A673 (cell line): ENCODE data around the gene FOXN3. TPM values are rescaled to one million over a fixed set of nuclear protein-coding genes. Genes with fewer than 3 reads are reported as not detected.
"Not testable (repeated sequence)": the region's sequence is repeated elsewhere in the genome, so short reads cannot be mapped to it uniquely, and the experiment has no call there.

Source experiments
- BruUV-seq: library from RNA; stranded (reverse); fragments of 400-500 nt; replicated peaks from 2 replicates; lab custom pipeline; 2021; lab: Mats Ljungman, UMichigan
- CTCF ChIA-PET: fragments of 300-600 bp; sonication (Branson Sonifier 250); formaldehyde crosslinking; loops from one replicate; lab custom pipeline; 2022; ENCODE audit warnings: antibody characterized with exemption; lab: Charles Lee
- POLR2A ChIA-PET: fragments of 300-600 bp; sonication (Branson Sonifier 250); formaldehyde crosslinking; loops from one replicate; lab custom pipeline; 2022; ENCODE audit warnings: antibody characterized with exemption; ENCODE audit not compliant: low non-redundant PET; lab: Charles Lee
- DNase-seq: peaks from one replicate; pipeline ENCODE4 v3.0.0-alpha.2; 2015; ENCODE audit warnings: low spot score
- H3K27ac ChIP-seq: fragments of 200-600 bp; sonication (generic); 2 replicates; pipeline ENCODE4 v1.5.1; 2016; ENCODE audit warnings: mixed run types, low read depth, mild to moderate bottlenecking, mixed read lengths, antibody characterized with exemption, low read length; ENCODE audit not compliant: poor library complexity, severe bottlenecking
- H3K27me3 ChIP-seq: fragments of 200-600 bp; sonication (generic); replicated peaks from 2 replicates; pipeline ENCODE4 v1.6.1; 2017; ENCODE audit warnings: mixed run types, low read depth, mild to moderate bottlenecking, mixed read lengths, antibody characterized with exemption, low read length; ENCODE audit not compliant: insufficient read depth, poor library complexity
- H3K36me3 ChIP-seq: fragments of 200-600 bp; sonication (generic); 2 replicates; pipeline ENCODE4 v1.6.1; 2016; ENCODE audit warnings: mixed run types, mild to moderate bottlenecking, mixed read lengths, antibody characterized with exemption, low read length; ENCODE audit not compliant: insufficient read depth, poor library complexity, severe bottlenecking
- H3K4me1 ChIP-seq: fragments of 200-600 bp; sonication (generic); 2 replicates; pipeline ENCODE4 v1.6.1; 2017; ENCODE audit warnings: mixed run types, mild to moderate bottlenecking, mixed read lengths, antibody characterized with exemption, low read length; ENCODE audit not compliant: insufficient read depth, poor library complexity, severe bottlenecking
- H3K4me3 ChIP-seq: fragments of 200-600 bp; sonication (generic); 2 replicates; pipeline ENCODE4 v1.5.1; 2016; ENCODE audit warnings: low read depth, mixed run types, mild to moderate bottlenecking, mixed read lengths, low read length; ENCODE audit not compliant: poor library complexity, severe bottlenecking
- H3K9me3 ChIP-seq: fragments of 200-600 bp; sonication (generic); 2 replicates; pipeline ENCODE4 v1.6.1; 2016; ENCODE audit warnings: mixed run types, low read depth, mild to moderate bottlenecking, mixed read lengths, antibody characterized with exemption, low read length; ENCODE audit not compliant: poor library complexity, severe bottlenecking
- CTCF ChIP-seq: fragments of 300-800, 200-600 bp; sonication (generic); conservative IDR thresholded peaks from 2 replicates; pipeline ENCODE4 v1.5.1; 2017; ENCODE audit warnings: low read depth, mild to moderate bottlenecking, antibody characterized with exemption, low read length, moderate library complexity, mixed read lengths
- EZH2 ChIP-seq: fragments of 200-600 bp; sonication (generic); IDR thresholded peaks from 2 replicates; pipeline ENCODE4 v1.6.1; 2017; ENCODE audit warnings: borderline replicate concordance, low read depth, mild to moderate bottlenecking, mixed read lengths, antibody characterized with exemption, low read length; ENCODE audit not compliant: poor library complexity, severe bottlenecking
- intact Hi-C: fragments of 100-400 bp; cut with micrococcal nuclease; formaldehyde crosslinking; loops from one replicate; pipeline ENCODE4 v1.10.0; 2022; ENCODE audit not compliant: unreplicated experiment
- total RNA-seq: library from RNA; stranded (reverse); gene quantifications from 2 replicates; pipeline ENCODE4 v1.2.3, GENCODE V29; 2021

Gene FOXN3
- total RNA-seq, 1 experiment from 2014 or later: 15.3 TPM

DNA sequence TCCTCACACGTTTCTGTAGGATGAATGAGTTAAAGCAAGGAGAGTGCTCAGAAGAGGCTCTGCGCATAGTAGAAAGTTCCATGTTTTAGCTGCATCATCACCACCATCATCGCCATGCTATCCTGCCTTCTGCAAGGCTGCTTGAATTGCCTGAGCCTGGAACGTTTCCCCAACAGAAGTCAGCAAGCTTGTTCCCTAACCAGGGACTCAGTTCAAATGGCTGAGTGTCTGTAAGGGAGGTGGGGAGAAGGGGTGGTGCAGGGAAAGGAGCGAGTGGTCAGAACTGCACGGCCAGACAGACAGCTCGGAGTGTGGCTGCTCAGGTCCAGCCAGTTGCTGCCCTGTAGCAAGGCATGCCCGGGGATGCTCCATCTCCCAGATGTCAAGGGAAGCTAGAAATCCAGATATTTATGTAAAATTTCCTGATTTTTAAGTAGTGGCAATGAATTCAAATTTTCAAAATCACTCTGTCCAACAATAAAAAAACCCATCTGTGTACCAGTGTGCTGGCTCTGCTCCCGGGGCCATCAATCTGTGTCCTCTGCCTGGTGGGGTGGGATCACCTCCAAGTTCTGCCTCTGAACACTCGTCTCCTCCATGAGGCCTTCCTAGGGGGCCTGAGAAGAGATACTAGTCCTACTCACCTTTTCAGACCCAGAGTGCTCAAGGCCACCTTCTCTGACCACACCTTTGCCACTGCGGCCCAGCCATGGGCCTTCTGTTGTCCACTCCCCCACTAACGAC is 162.7 kb downstream of the FOXN3 start:
- Histone ChIP-seq H3K27ac (no peak overlapping the region), H3K4me3 (no peak overlapping the region), H3K36me3 (no peaks in the 10 kb centered on the region), H3K27me3 (no peaks in the 10 kb centered on the region), H3K4me1 (no peaks in the 10 kb centered on the region), H3K9me3 (no peaks in the 10 kb centered on the region)
- TF ChIP-seq EZH2 (no peak), CTCF (no peak)
- no TSS peak for BruUV-seq
- ChIA-PET CTCF (no interaction called here), POLR2A (no interaction called here)
- intact Hi-C loops: no loop called here
- DNase-seq: no peak

- Histone ChIP-seq H3K9me3 (no peaks in the 10 kb centered on the region), H3K27ac (no peak overlapping the region), H3K4me3 (no peak overlapping the region), H3K36me3 (no peaks in the 10 kb centered on the region), H3K27me3 (no peaks in the 10 kb centered on the region), H3K4me1 (no peaks in the 10 kb centered on the region)
- BruUV-seq: no TSS peak
- ChIA-PET POLR2A (no interaction called here), CTCF (no interaction called here)
- DNase-seq: peak; percentile 11
- intact Hi-C loops: no loop called here
- TF ChIP-seq EZH2 (no peak), CTCF (0 out of 2 replicates have a peak, but pooled peaks have one; percentile 8)
These were observed 164.0 kb downstream of the FOXN3 start for GRCh38 chr14:89252887-89253532.

DNA sequence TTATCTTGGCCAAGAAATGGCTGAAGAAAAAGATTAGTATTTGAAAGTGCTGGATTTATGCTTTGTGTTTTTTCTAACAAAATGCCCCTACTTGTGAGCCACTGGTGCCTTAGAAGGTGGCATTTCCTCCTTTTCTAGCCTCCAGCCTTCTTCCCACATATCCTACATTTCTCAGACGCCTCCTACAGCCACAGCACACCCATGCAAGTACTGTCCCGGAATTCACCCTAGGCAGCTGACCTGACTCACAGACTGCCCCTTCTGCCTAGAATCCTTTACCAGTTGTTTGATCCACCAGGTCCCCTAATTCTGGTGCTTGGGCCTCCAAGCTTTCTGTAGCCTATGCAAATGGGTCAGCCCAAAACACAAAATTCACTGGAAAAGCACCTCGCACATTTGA is 166.0 kb downstream of the FOXN3 start:
- Histone ChIP-seq H3K4me1 (no peaks in the 10 kb centered on the region), H3K36me3 (no peaks in the 10 kb centered on the region), H3K27me3 (no peaks in the 10 kb centered on the region), H3K4me3 (no peak overlapping the region), H3K27ac (no peak overlapping the region), H3K9me3 (no peaks in the 10 kb centered on the region)
- BruUV-seq: no TSS peak
- intact Hi-C loops: no loop called here
- no peak for DNase-seq
- TF ChIP-seq CTCF (no peak), EZH2 (no peak)
- ChIA-PET CTCF (no interaction called here), POLR2A (no interaction called here)

DNA sequence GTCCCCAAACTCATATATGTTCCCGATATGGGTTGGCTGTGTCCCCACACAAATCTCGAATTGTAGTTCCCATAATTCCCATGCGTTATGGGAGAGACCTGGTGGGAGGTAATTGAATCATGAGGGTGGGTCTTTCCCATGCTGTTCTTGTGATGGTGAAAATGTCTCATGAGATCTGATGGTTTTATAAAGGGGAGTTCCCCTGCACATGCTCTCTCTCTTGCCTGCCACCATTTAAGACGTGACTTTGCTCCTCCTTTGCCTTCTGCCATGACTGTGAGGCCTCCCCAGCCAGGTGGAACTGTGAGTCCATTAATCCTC is 166.4 kb downstream of the FOXN3 start:
- H3K27me3 ChIP-seq, H3K27ac ChIP-seq, H3K36me3 ChIP-seq, POLR2A ChIA-PET, BruUV-seq, H3K4me3 ChIP-seq, CTCF ChIA-PET, H3K9me3 ChIP-seq, DNase-seq, intact Hi-C loops, H3K4me1 ChIP-seq: not testable (repeated sequence)
